Measurements from ENCODE around the gene RAD51AP1.

Gene RAD51AP1

GRCh38 chr12:4545195-4545594 is 6.5 kb downstream of the RAD51AP1 start:
- no peak for DNase-seq (ENCODE audit: low spot score)
- TF ChIP-seq, protein P1, sequence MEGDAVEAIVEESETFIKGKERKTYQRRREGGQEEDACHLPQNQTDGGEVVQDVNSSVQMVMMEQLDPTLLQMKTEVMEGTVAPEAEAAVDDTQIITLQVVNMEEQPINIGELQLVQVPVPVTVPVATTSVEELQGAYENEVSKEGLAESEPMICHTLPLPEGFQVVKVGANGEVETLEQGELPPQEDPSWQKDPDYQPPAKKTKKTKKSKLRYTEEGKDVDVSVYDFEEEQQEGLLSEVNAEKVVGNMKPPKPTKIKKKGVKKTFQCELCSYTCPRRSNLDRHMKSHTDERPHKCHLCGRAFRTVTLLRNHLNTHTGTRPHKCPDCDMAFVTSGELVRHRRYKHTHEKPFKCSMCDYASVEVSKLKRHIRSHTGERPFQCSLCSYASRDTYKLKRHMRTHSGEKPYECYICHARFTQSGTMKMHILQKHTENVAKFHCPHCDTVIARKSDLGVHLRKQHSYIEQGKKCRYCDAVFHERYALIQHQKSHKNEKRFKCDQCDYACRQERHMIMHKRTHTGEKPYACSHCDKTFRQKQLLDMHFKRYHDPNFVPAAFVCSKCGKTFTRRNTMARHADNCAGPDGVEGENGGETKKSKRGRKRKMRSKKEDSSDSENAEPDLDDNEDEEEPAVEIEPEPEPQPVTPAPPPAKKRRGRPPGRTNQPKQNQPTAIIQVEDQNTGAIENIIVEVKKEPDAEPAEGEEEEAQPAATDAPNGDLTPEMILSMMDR (IDR thresholded peaks at IDR 0.05; ENCODE audit: borderline replicate concordance, control extremely low read depth, extremely low read depth, insufficient read depth, missing control alignments), result no peak
- in situ Hi-C loops (cut with MboI; ENCODE audit: low sequenced_read_pairs, unreplicated experiment), result no loop called here

GRCh38 chr12:4552191-4552590 is 13.5 kb downstream of the RAD51AP1 start:
- TF ChIP-seq, protein P1 (IDR thresholded peaks at IDR 0.05; ENCODE audit: borderline replicate concordance, control extremely low read depth, extremely low read depth, insufficient read depth, missing control alignments), result no peak

GRCh38 chr12:4553943-4554342 is 15.3 kb downstream of the RAD51AP1 start:
- DNase-seq (ENCODE audit: low spot score), result no peak
- TF ChIP-seq, protein P1 (IDR thresholded peaks at IDR 0.05; ENCODE audit: borderline replicate concordance, control extremely low read depth, extremely low read depth, insufficient read depth, missing control alignments), result no peak
- in situ Hi-C loops (cut with MboI; ENCODE audit: low sequenced_read_pairs, unreplicated experiment), result no loop called here

More at GRCh38 chr12:4552191-4552590, 13.5 kb downstream of the RAD51AP1 start:
- no peak for DNase-seq (ENCODE audit: low spot score)
- in situ Hi-C loops (cut with MboI; ENCODE audit: low sequenced_read_pairs, unreplicated experiment), result no loop called here

DNA sequence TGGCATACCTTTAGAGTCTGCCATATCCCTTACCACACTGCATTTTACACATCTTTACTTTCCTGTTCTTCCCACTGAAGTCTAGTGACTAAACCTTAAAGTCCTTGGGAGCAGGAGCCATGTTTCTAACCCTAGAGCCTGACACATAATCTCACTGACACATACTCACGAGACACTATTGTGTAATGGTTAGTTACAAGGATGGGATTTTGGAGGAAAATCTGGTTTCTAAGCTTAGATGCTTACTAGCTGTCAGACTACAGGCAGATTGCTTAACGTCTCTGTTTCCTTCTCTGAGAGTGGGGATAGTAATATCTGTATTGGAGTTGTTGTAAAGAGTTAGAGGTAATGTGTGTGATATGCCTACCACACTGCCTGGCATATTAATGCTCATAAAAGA is 17.1 kb downstream of the RAD51AP1 start:
- TF ChIP-seq, protein P1 (IDR thresholded peaks at IDR 0.05; ENCODE audit: borderline replicate concordance, control extremely low read depth, extremely low read depth, insufficient read depth, missing control alignments), result no peak
- in situ Hi-C loops (cut with MboI; ENCODE audit: low sequenced_read_pairs, unreplicated experiment), result no loop called here
- DNase-seq (ENCODE audit: low spot score), result no peak

DNA sequence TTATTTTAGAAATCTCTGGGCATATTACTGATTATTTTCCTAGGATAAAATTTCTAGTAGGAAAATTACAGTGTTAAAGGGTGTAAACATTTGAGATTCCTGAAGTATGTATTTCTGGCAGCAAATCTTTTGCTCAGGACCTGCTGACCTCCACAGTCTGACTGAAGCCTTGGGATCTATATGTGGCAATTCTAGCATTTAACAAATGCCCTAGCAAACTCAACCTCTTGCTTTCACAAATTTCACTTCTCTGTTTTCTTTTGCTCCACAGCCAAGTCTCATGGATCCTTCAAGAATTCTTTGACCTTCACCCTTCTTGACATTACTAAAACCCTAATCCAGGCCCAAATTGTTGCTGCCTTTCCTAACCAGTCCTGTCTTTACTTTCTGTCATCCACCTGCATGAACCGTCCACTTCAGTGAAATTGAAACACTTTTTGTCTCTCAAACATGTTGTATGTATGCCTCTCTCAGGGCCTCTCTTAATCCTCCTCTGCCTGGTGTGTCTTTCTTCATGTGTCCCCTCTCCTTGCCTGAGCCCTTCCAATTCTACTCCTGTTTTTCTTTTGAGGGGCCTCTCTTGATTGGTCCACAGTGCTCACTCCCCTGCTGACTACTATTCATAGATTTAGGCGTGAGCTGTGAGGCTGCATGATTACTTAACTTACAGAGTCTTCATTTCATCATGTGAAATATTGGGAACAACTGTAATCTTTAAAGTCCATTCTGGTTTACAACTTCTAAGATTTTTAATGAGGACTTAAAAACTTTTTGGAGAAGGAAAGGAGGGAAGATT is 18.2 kb downstream of the RAD51AP1 start:
- in situ Hi-C loops (cut with MboI; ENCODE audit: low sequenced_read_pairs, unreplicated experiment), result no loop called here
- no peak for DNase-seq (ENCODE audit: low spot score)
- TF ChIP-seq, protein P1 (IDR thresholded peaks at IDR 0.05; ENCODE audit: borderline replicate concordance, control extremely low read depth, extremely low read depth, insufficient read depth, missing control alignments), result no peak

DNA sequence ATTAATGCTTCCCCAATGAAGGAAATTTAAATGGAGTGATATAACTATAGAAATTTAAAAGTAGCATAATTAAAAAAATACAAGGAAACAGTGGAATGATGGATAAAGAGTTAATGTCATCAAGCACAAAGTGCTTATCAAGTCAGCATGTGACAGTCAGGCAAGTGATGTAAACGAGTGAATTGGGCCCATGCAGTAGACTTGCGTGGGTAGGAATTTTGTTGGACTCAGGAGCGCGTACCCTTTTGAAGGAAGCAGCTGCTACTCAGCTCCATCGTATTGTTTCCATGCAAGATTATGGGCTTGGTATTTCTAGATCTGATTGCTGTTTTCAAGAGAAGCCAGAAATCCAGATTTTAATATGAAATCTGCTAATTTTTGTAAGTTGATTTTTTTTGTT is 18.9 kb downstream of the RAD51AP1 start:
- in situ Hi-C loops (cut with MboI; ENCODE audit: low sequenced_read_pairs, unreplicated experiment), result no loop called here
- DNase-seq (ENCODE audit: low spot score), result no peak
- TF ChIP-seq, protein P1 (IDR thresholded peaks at IDR 0.05; ENCODE audit: borderline replicate concordance, control extremely low read depth, extremely low read depth, insufficient read depth, missing control alignments), result no peak
